ENCODE results near the gene AKT1.

DNA sequence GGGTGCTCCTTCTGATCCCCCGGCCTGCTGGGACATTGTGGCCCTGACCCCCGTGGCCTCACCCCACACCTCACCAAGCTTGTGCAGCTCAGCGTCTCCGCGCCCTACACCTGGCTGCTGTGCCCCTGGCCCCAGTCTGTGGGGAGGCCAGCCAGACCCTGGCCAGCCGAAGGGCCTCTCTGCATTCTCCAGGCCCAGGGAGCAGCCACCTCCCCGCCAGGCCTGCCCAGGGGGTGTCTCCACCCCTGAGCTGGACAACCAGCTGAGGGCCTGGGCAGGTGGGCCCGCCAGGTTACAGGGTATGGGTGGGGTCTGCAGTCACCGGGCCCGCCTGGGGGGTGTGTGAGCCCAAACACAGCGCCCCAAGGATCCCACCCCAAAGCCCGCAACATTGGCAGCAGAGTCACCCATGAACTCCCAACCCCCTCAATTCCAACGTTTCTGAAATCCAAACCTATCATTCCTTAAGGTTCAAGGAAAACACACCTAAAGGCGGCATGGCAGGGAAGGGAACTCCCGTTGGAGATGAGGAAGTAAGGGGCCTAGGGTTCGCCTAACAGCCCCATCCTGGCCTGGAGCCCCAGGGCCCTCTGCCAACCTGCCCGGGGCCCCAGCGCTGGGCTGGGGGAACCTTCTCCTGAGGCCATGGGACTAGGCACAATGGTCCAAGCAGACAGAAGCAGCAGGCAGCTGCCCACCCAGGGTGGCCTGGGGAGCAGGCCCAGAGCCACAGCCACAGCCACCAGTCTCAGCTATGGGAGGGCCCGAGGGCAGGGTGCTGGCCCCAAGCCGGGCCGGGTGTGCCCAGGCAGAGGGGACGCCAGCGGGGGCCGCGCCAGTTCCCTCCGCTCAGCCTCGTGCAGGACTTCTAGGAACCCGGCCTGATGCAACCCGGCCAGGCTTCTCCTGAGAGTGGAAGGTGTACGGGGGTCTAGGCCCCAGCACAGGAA, 8.5 kb downstream of the AKT1 start:
- TF ChIP-seq, protein P1, sequence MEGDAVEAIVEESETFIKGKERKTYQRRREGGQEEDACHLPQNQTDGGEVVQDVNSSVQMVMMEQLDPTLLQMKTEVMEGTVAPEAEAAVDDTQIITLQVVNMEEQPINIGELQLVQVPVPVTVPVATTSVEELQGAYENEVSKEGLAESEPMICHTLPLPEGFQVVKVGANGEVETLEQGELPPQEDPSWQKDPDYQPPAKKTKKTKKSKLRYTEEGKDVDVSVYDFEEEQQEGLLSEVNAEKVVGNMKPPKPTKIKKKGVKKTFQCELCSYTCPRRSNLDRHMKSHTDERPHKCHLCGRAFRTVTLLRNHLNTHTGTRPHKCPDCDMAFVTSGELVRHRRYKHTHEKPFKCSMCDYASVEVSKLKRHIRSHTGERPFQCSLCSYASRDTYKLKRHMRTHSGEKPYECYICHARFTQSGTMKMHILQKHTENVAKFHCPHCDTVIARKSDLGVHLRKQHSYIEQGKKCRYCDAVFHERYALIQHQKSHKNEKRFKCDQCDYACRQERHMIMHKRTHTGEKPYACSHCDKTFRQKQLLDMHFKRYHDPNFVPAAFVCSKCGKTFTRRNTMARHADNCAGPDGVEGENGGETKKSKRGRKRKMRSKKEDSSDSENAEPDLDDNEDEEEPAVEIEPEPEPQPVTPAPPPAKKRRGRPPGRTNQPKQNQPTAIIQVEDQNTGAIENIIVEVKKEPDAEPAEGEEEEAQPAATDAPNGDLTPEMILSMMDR (conservative IDR thresholded peaks at IDR 0.05) = no peak
- no peak for TF ChIP-seq ZFX (IDR thresholded peaks at IDR 0.05)
